SW 1271 (cell line): ENCODE data around the gene ALCAM.
"Not testable (repeated sequence)": the region's sequence is repeated elsewhere in the genome, so short reads cannot be mapped to it uniquely, and the experiment has no call there.

Experiments
- DNase-seq, 2 experiments: peaks; one replicate each; lab custom pipeline; 2025; lab: John Stamatoyannopoulos, UW

Gene ALCAM

GRCh38 chr3:105593315-105593714, 226.6 kb downstream of the ALCAM start:
- no peak for DNase-seq

GRCh38 chr3:105594219-105594618, 227.5 kb downstream of the ALCAM start:
- DNase-seq: no peak

- DNase-seq: peak; percentile 59 to 86
These were observed 231.5 kb downstream of the ALCAM start for GRCh38 chr3:105598042-105598796.

GRCh38 chr3:105599350-105599749, 232.6 kb downstream of the ALCAM start:
- no peak for DNase-seq

GRCh38 chr3:105601756-105602155, 235.0 kb downstream of the ALCAM start:
- DNase-seq: not testable (repeated sequence)

- not testable (repeated sequence) for DNase-seq
These were observed 235.6 kb downstream of the ALCAM start for GRCh38 chr3:105602286-105602685.

GRCh38 chr3:105603516-105603915, 236.8 kb downstream of the ALCAM start:
- not testable (repeated sequence) for DNase-seq

- no peak for DNase-seq
These were observed 239.3 kb downstream of the ALCAM start for GRCh38 chr3:105606016-105606415.

GRCh38 chr3:105608623-105609022, 241.9 kb downstream of the ALCAM start:
- DNase-seq: no peak

- DNase-seq: no peak
These were observed 243.8 kb downstream of the ALCAM start for GRCh38 chr3:105610473-105610872.

GRCh38 chr3:105611304-105612192, 244.8 kb downstream of the ALCAM start:
- no peak for DNase-seq

GRCh38 chr3:105613120-105613519, 246.4 kb downstream of the ALCAM start:
- no peak for DNase-seq

- no peak for DNase-seq
These were observed 247.8 kb downstream of the ALCAM start for GRCh38 chr3:105614288-105615030.

GRCh38 chr3:105615814-105616213, 249.1 kb downstream of the ALCAM start:
- no peak for DNase-seq

GRCh38 chr3:105616374-105617121, 249.8 kb downstream of the ALCAM start:
- no peak for DNase-seq

GRCh38 chr3:105618556-105618955, 251.8 kb downstream of the ALCAM start:
- no peak for DNase-seq

- DNase-seq: no peak
These were observed 252.9 kb downstream of the ALCAM start for GRCh38 chr3:105619651-105620050.

GRCh38 chr3:105620236-105620635, 253.5 kb downstream of the ALCAM start:
- DNase-seq: no peak

- no peak for DNase-seq
These were observed 255.5 kb downstream of the ALCAM start for GRCh38 chr3:105622169-105622568.
